ENCODE results near the gene LRPAP1. TPM values are rescaled to one million over a fixed set of nuclear protein-coding genes. Genes with fewer than 3 reads are reported as not detected.
"Not testable (repeated sequence)": the region's sequence is repeated elsewhere in the genome, so short reads cannot be mapped to it uniquely, and the experiment has no call there.

Gene LRPAP1
- total RNA-seq, 4 donors from 2014 or later: 88.5 to 201 (median 174) TPM

DNA sequence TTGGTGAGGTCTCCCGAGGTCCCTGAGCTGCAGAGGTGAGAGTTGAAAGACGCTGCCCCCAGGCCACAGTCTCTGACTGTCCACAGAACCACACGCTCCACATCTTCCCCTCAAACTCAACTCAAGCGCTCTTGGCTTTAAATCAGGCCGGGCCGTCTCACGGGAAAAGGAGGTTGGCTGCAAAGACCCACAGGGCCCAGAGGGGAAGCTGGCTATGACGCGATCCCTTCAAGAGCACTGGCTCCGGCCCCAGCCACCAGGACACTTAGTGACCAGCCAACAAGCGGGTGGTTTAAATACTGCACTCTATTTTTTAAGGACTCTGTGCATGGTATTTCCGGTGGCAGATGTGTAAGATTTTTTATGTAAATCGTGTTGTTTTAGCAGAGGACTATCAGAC lies 19.9 kb downstream of the LRPAP1 start:
- no peak for DNase-seq (ENCODE audit: extremely low spot score)
- 90% methylated on average over 12 of the region's 13 CpGs for WGBS
- H3K9me3 ChIP-seq: no peaks in the 10 kb centered on the region

GRCh38 chr4:3511601-3512000 lies 20.6 kb downstream of the LRPAP1 start:
- DNase-seq (ENCODE audit: extremely low spot score); H3K27ac ChIP-seq (replicated peaks in 1 of 4); H3K27me3 ChIP-seq; H3K4me3 ChIP-seq; intact Hi-C loops (cut with DNase I); H3K9me3 ChIP-seq; H3K4me1 ChIP-seq: not testable (repeated sequence)
- 93% methylated on average over 4 of the region's 27 CpGs for WGBS
- peaks cover 63 to 98% (median 90%) of the 10 kb centered on the region in 4 donors for H3K36me3 ChIP-seq

More for the DNA sequence above, 19.9 kb downstream of the LRPAP1 start:
- H3K27me3 ChIP-seq: no peaks in the 10 kb centered on the region
- H3K4me3 ChIP-seq: no peak overlapping the region
- H3K27ac ChIP-seq (replicated peaks in 1 of 4): no peak overlapping the region
- H3K4me1 ChIP-seq: no peaks in the 10 kb centered on the region
- TF ChIP-seq POLR2AphosphoS5 (IDR thresholded peaks at IDR 0.05) (no peak), POLR2A (IDR thresholded peaks at IDR 0.05; ENCODE audit: low read depth) (no peak), CTCF (IDR thresholded peaks at IDR 0.05) (no peak), EP300 (IDR thresholded peaks at IDR 0.05) (no peak)
- intact Hi-C loops (cut with DNase I): no loop called here
- H3K36me3 ChIP-seq: peaks cover 63 to 98% (median 91%) of the 10 kb centered on the region in 4 donors

GRCh38 chr4:3511187-3511586 lies 21.0 kb downstream of the LRPAP1 start:
- WGBS: 95% methylated on average over 6 of the region's 6 CpGs
- DNase-seq (ENCODE audit: extremely low spot score): no peak
- Histone ChIP-seq H3K4me3 (no peak overlapping the region), H3K36me3 (peaks cover 63 to 98% (median 90%) of the 10 kb centered on the region in 4 donors), H3K27me3 (no peaks in the 10 kb centered on the region), H3K9me3 (no peaks in the 10 kb centered on the region), H3K4me1 (no peaks in the 10 kb centered on the region), H3K27ac (replicated peaks in 1 of 4) (no peak overlapping the region)
- TF ChIP-seq EP300 (IDR thresholded peaks at IDR 0.05): no peak
- no peak for TF ChIP-seq CTCF (IDR thresholded peaks at IDR 0.05)
- no peak for TF ChIP-seq POLR2AphosphoS5 (IDR thresholded peaks at IDR 0.05)
- no peak for TF ChIP-seq POLR2A (IDR thresholded peaks at IDR 0.05; ENCODE audit: low read depth)
- intact Hi-C loops (cut with DNase I): no loop called here

GRCh38 chr4:3510481-3510880 lies 21.7 kb downstream of the LRPAP1 start:
- Histone ChIP-seq H3K27ac (replicated peaks in 1 of 4) (no peak overlapping the region), H3K4me3 (no peak overlapping the region), H3K4me1 (no peaks in the 10 kb centered on the region), H3K36me3 (peaks cover 64 to 98% (median 90%) of the 10 kb centered on the region in 4 donors), H3K27me3 (no peaks in the 10 kb centered on the region), H3K9me3 (no peaks in the 10 kb centered on the region)
- 97% methylated on average over 16 of the region's 16 CpGs for WGBS
- no peak for DNase-seq (ENCODE audit: extremely low spot score)
- intact Hi-C loops (cut with DNase I): no loop called here
- no peak for TF ChIP-seq EP300 (IDR thresholded peaks at IDR 0.05)
- no peak for TF ChIP-seq CTCF (IDR thresholded peaks at IDR 0.05)
- no peak for TF ChIP-seq POLR2A (IDR thresholded peaks at IDR 0.05; ENCODE audit: low read depth)
- TF ChIP-seq POLR2AphosphoS5 (IDR thresholded peaks at IDR 0.05): no peak

- DNase-seq (ENCODE audit: extremely low spot score): no peak
- Histone ChIP-seq H3K4me1 (peaks cover 0 to under 1% (median 0%) of the 10 kb centered on the region in 4 donors), H3K27me3 (no peaks in the 10 kb centered on the region), H3K9me3 (no peaks in the 10 kb centered on the region), H3K4me3 (no peak overlapping the region), H3K27ac (replicated peaks in 1 of 4) (no peak overlapping the region), H3K36me3 (peaks cover 50 to 97% (median 82%) of the 10 kb centered on the region in 4 donors)
- WGBS: 76% methylated on average over 10 of the region's 10 CpGs
- no peak for TF ChIP-seq POLR2AphosphoS5 (IDR thresholded peaks at IDR 0.05)
- TF ChIP-seq POLR2A (IDR thresholded peaks at IDR 0.05; ENCODE audit: low read depth): no peak
- no peak for TF ChIP-seq CTCF (IDR thresholded peaks at IDR 0.05)
- no peak for TF ChIP-seq EP300 (IDR thresholded peaks at IDR 0.05)
- intact Hi-C loops (cut with DNase I): no loop called here
Measured at GRCh38 chr4:3508542-3508941, 23.7 kb downstream of the LRPAP1 start.

Measured in esophagus muscularis mucosa (tissue), 4 donors.